Stimulated activated CD4-positive, alpha-beta T cell treated with anti-CD3 and anti-CD28 coated beads, TNF-alpha, amount 100 ng/mL, for 24 hours (primary cell): Measurements from ENCODE around the gene PABPC1L2A.
"Not testable (repeated sequence)": the region's sequence is repeated elsewhere in the genome, so short reads cannot be mapped to it uniquely, and the experiment has no call there.

Source experiments
- DNase-seq, 3 experiments: peaks; one replicate each; pipeline ENCODE4 v3.0.0-alpha.2; 2020; ENCODE audit warnings: low read depth in 3 of 3

PABPC1L2A gene

DNA sequence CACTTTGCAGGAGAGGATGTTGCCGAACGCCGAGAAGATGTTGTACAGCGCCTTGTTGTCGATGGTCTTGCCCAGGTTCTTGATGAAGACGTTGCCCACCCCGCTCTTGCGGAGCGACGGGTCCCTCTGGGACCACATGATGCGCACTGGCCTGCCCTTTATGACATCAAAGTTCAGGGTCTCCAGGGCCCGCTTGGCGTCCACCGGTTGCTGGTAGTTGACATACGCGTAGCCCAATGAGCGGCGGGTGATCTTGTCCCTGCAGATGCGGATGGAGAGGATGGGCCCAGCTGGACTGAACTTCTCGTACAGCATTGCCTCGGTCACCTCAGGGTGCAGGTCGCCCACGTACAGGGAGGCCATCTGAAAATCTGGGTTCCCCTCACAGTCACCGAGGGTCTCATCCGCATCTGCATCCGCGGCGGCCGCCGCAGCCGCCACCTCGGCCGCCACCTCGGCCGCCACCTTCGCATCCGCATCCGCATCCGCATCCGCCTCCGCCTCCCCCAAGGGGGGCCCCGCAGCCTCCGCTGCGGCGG lies at the start of gene PABPC1L2A:
Gene PABPC1L2A, minus strand, starts transcription at position 489 of the 539 bp plus-strand sequence. Its CDS starts 126 bp downstream, at position 363.
- not testable (repeated sequence) for DNase-seq

DNA sequence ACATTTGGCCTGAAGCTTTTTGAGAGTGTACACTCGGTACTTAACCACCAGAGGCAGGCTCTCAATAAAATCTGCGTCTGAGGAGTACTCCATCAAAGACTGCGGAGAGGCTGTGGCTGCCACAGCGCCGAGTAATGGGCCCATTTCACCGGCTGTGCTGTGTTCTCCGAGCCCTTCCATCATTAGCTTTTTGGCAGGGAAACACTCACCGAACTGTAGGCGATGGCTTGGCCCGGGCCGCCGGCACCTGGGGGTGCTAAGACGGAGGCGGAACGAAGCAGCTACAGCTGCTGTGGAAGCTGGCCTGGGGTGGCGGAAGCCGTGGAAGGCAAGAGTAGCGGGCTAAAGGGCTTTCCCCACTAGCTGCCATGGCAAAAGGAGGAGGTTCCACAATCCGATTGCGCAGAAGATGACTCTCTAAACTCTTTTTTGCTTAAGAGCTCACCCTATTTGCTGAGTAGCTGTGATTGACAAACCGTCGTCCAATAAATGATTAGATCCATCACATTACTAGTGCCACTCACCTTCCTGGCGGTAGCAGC lies 48.5 kb upstream of the PABPC1L2A start:
- DNase-seq = no peak

DNA sequence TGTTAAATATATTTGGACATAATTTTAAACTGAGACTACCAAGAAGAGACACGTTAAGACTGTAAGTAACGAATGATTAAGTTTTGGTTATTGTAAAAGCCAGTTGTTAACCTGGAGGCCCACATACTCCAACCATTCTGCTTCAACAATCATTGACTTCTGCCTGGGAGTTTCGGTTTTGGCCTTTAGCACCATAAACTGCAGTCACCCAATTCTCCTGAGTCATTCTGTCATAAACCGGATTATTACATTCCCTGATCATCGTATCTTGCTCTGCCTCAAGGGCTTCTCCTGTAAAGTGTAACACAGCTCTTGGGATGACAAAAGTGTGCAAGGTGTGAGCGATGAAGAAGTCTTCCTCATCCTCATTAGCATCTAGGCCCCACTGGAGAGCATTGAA lies 46.9 kb upstream of the PABPC1L2A start:
- no peak for DNase-seq

DNA sequence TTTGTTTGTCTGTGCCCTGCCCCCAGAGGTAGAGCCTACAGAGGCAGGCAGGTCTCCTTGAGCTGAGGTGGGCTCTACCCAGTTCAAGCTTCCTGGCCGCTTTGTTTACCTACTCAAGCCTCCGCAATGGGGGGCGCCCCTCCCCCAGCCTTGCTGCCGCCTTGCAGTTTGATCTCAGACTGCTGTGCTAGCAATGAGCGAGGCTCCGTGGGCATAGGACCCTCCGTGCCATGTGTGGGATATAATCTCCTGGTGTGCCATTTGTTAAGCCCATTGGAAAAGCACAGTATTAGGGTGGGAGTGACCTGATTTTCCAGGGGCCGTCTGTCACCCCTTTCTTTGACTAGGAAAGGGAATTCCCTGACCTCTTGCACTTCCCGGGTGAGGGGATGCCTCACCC lies 20.2 kb upstream of the PABPC1L2A start:
- not testable (repeated sequence) for DNase-seq

DNA sequence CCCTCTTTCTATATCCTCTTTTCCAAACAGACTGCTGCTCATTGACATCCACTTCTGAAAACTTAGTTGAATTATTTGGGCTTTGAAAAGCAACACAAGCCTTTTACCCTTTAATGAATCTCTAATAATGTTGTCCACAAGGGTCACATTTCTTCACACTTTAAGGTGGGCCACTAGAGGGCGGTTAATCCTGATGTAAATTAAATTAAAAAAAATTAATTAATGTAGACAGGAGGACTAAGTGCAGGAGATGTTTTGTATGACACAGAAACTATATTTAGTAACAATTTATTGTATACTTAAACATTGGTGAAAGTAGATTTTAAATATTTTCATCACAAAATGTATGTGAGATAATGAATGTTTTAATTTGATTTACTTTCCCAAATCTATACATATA lies 7.5 kb upstream of the PABPC1L2A start:
- not testable (repeated sequence) for DNase-seq

DNA sequence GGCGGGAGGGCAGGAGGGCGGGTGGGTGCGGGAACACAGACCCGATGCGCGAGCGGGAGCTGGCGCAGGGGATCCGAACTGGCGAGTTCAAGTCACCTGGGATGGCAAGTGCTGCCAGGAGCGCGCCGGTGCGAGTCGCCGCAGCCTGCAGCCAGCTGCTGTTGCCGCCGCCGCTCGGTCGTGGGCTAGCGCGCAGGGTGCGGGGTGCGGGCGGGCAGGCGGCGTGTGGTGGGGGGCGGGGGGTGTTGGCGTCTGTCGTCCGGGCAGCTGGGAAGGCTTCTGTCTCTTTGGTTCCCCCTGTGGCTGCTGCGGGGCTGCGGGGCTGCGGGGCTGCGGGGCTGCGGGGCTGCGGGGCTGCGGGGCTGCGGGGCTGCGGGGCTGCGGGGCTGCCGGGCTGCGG lies 572 bp upstream of the PABPC1L2A start:
- DNase-seq = not testable (repeated sequence)

DNA sequence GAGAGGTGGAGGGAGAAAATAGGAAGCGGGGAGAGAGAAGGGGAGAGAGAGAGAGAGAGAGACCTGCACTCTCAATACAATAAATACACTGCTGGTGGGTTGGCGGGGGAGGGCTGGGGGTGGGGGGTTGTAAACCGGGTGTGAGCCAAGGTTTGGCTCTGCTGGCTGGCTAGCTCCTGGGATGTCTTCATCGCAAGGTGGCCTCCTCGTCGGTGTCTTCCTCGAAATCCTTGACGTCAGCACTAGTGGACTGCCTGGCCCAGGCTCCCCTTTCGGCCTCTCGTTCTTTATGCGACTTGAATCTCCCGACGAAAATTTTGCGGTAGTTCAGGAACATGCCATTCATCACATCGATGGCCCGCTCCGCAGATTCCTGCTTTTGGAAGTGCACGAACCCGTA lies 715 bp downstream of the PABPC1L2A start:
- DNase-seq = not testable (repeated sequence)

DNA sequence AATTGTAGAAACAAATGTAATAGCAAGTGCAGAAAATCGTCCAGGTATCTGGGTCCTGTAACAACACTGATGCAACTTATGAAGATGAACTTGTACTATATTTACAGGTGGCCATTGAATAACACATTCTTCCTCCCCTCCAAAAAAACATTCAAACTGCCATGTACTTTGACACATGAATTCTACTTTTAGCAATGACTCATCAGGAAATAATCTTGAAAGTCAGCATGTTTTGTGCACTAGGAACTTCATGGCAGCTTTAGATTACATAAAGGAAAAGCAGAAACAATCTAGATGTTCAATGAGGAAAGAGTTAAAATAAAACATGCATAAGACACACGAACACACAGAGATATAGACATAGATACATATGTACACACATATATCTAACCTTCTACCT lies 2.5 kb downstream of the PABPC1L2A start:
- DNase-seq = no peak

DNA sequence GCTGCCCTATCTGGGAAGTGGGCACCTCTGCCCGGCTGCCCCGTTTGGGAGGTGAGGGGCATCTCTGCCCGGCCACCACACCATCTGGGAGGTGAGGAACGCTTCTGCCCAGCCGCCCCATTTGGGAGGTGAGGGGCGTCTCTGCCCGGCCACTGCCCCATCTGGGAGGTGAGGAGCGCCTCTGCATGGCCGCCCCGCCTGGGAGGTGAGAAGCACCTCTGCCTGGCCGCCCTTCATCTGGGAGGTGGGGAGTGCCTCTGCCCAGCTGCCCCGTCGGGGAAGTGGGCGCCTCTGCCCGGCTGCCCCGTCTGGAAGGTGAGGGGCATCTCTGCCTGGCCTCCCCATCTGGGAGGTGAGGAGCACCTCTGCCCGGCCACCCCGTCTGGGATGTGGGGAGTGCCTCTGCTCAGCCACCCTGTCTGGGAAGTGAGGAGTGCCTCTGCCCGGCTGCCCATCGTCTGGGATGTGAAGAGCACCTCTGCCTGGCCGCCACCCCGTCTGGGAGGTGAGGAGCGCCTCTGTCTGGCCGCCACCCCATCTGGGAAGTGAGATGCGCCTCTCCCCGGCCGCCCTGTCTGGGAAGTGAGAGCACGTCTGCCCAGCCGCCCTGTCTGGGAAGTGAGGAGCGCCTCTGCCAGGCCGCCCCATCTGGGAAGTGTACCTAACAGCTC lies 9.8 kb downstream of the PABPC1L2A start:
- no peak for DNase-seq

DNA sequence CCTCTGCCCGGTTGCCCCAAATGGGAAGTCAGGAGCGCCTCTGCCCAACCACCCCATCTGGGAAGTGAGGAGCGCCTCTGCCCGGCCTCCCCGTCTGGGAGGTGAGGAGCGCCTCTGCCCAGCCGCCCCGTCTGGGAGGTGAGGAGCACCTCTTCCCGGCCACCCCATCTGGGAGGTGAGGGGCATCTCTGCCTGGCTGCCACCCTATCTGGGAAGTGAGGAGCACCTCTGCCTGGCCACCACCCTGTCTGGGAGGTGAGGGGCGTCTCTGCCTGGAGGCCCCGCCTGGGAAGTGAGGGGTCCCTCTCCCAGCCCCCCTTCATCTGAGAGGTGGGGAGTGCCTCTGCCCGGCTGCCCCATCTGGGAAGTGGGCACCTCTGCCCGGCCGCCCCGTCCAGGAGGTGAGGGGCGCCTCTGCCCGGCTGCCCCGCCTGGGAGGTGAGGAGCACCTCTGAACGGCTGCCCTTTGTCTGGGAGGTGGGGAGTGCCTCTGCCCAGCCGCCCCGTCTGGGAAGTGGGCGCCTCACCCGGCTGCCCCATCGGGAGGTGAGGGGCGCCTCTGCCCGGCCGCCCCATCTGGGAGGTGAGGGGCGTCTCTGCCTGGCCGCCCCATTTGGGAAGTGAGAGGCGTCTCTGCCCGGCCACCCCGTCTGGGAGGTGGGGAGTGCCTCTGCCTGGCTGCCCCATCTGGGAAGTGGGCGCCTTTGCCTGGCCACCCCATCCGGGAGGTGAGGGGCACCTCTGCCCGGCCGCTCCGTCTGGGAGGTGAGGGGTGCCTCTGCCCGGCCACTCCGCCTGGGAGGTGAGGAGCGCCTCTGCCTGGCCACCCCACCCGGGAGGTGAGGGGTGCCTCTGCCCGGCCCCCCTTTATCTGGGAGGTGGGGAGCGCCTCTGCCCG lies 10.6 kb downstream of the PABPC1L2A start:
- DNase-seq = no peak

DNA sequence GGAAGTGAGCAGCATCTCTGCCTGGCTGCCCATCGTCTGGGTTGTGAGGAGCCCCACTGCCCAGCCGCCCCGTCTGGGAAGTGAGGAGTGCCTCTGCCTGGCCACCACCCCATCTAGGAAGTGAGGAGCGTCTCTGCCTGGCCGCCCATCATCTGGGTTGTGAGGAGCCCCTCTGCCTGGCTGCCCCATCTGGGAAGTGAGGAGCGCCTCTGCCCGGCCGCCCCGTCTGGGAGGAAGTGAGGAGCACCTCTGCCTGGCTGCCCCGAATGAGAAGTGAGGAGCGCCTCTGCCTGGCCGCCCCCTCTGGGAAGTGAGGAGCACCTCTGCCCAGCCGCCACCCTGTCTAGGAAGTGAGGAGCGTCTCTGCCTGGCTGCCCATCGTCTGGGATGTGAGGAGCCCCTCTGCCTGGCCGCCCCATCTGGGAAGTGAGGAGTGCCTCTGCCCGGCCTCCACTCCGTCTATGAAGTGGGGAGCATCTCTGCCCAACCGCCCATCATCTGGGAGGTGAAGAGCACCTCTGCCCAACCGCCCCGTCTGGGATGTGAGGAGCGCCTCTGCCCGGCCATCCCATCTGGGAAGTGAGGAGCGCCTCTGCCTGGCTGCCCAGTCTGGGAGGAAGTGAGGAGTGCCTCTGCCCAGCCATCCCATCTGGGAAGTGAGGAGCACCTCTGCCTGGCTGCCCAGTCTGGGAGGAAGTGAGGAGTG lies 11.4 kb downstream of the PABPC1L2A start:
- not testable (repeated sequence) for DNase-seq

DNA sequence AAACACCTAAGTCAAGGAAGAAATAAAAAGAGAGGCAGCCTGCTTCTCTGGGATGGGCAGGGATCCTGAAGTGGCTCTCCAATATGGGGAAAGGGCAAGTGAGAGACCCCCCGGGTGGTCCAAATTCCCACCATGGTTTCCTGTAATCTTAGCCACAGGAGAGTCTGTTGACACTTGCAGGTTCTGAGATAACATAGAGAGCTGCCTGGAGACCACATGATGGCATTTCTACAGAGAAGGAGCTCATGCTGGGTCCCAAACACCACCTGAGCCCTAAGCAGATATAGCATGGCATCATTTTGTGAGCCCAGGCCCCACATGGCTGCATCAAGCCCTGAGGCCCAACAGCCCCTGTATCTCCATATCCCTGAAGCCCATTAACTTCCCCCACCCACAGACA lies 50.4 kb downstream of the PABPC1L2A start:
- no peak for DNase-seq
